Keratinocyte (primary cell): ENCODE data around the gene USH2A. TPM values are rescaled to one million over a fixed set of nuclear protein-coding genes. Genes with fewer than 3 reads are reported as not detected.

Source experiments
- DNase-seq: peaks from one replicate; pipeline ENCODE4 v3.0.0-alpha.2; 2011; ENCODE audit warnings: low read depth, missing footprints, low spot score
- FAIRE-seq: peaks from 2 replicates; lab custom pipeline; 2011; peaks lifted over from hg19 to GRCh38; lab: Jason Lieb, UNC
- H2AFZ ChIP-seq: 2 replicates; pipeline ENCODE4 v1.6.0; 2012; ENCODE audit warnings: low read length, control low read depth, inconsistent platforms; ENCODE audit not compliant: control insufficient read depth
- H3K27ac ChIP-seq: 2 replicates; pipeline ENCODE4 v1.5.1; 2011; ENCODE audit warnings: low read length; ENCODE audit not compliant: control insufficient read depth, insufficient read depth
- H3K27me3 ChIP-seq: 3 replicates; pipeline ENCODE4 v1.6.0; 2011; ENCODE audit warnings: low read length; ENCODE audit not compliant: control insufficient read depth, insufficient read depth; ENCODE audit errors: extremely low read depth
- H3K36me3 ChIP-seq, 2 experiments: 2 replicates in 1 of 2; 3 replicates in 1 of 2; pipeline ENCODE4 v1.5.1; 2011; ENCODE audit warnings: low read length in 2 of 2, mild to moderate bottlenecking in 1 of 2; ENCODE audit not compliant: control insufficient read depth in 2 of 2, insufficient read depth in 2 of 2; ENCODE audit errors: extremely low read depth in 1 of 2
- H3K4me1 ChIP-seq: 3 replicates; pipeline ENCODE4 v1.5.1; 2011; ENCODE audit warnings: low read length; ENCODE audit not compliant: control insufficient read depth, insufficient read depth; ENCODE audit errors: extremely low read depth
- H3K4me2 ChIP-seq: 3 replicates; pipeline ENCODE4 v1.6.0; 2011; ENCODE audit warnings: low read depth, low read length; ENCODE audit not compliant: control insufficient read depth, insufficient read depth; ENCODE audit errors: extremely low read depth
- H3K4me3 ChIP-seq, 3 experiments: fragments of 200-600 bp in 1 of 3; sonication (generic) in 1 of 3; 2 replicates in 2 of 3; 3 replicates in 1 of 3; pipeline ENCODE4 v1.5.1; 2011 to 2016; ENCODE audit warnings: low read length in 3 of 3, mild to moderate bottlenecking in 3 of 3, control low read depth in 2 of 3, inconsistent platforms in 1 of 3, low read depth in 1 of 3, mixed read lengths in 1 of 3, mixed run types in 1 of 3, moderate library complexity in 1 of 3; ENCODE audit not compliant: control insufficient read depth in 2 of 3, insufficient read depth in 2 of 3; ENCODE audit errors: extremely low read depth in 1 of 3
- H3K79me2 ChIP-seq: 2 replicates; pipeline ENCODE4 v1.6.0; 2012; ENCODE audit warnings: low read length; ENCODE audit not compliant: control insufficient read depth, insufficient read depth
- H3K9ac ChIP-seq: 3 replicates; pipeline ENCODE4 v1.6.0; 2011; ENCODE audit warnings: low read length; ENCODE audit not compliant: control insufficient read depth, insufficient read depth; ENCODE audit errors: extremely low read depth
- H3K9me1 ChIP-seq: 3 replicates; pipeline ENCODE4 v1.6.0; 2011; ENCODE audit warnings: low read length; ENCODE audit not compliant: control insufficient read depth, insufficient read depth; ENCODE audit errors: extremely low read depth
- H3K9me3 ChIP-seq: 2 replicates; pipeline ENCODE4 v1.5.1; 2012; ENCODE audit warnings: low read depth, low read length; ENCODE audit not compliant: control insufficient read depth
- H4K20me1 ChIP-seq: 3 replicates; pipeline ENCODE4 v1.6.0; 2011; ENCODE audit warnings: low read length; ENCODE audit not compliant: control insufficient read depth, insufficient read depth; ENCODE audit errors: extremely low read depth
- CTCF ChIP-seq, 3 experiments: IDR thresholded peaks in 1 of 3; conservative IDR thresholded peaks in 1 of 3; optimal IDR thresholded peaks in 1 of 3; 2 replicates in 2 of 3; 3 replicates in 1 of 3; pipeline versions ENCODE3 to v1.5.1; 2011; ENCODE audit warnings: low read length in 3 of 3, mild to moderate bottlenecking in 3 of 3, moderate library complexity in 2 of 3, control low read depth in 1 of 3, inconsistent platforms in 1 of 3; ENCODE audit not compliant: insufficient read depth in 2 of 3; ENCODE audit errors: extremely low read depth in 1 of 3
- EZH2 ChIP-seq: IDR thresholded peaks from one replicate; pipeline ENCODE4 v1.6.1; 2012; ENCODE audit warnings: inconsistent platforms, mild to moderate bottlenecking, low read length, moderate library complexity
- dilution Hi-C: fragments of 300-500 bp; cut with MboI; formaldehyde crosslinking; loops from one replicate; pipeline ENCODE4 v1.7.0; 2020; ENCODE audit warnings: low sequenced_read_pairs; ENCODE audit not compliant: extremely low pct_ligation_motif_present
- polyA plus RNA-seq, 5 experiments: library from polyadenylated mRNA; depleted of rRNA in 3 of 5; stranded (reverse) in 3 of 5; stranded (forward) in 1 of 5; unstranded in 1 of 5; fragments of >200 nt; gene quantifications; 1 replicate in 1 of 5; 2 replicates in 3 of 5; 3 replicates in 1 of 5; pipeline versions ENCODE4 v1.2.1 to v1.2.3, GENCODE V29; 2011 to 2012; ENCODE audit warnings: missing spikeins in 2 of 5, low read depth in 1 of 5, low replicate concordance in 1 of 5

The USH2A gene
- polyA plus RNA-seq, 1 donor (not counting 4 experiments of a cell fraction or from before 2014, with no cell fraction given) = not detected

- Histone ChIP-seq H3K9me3 (no peaks in the 10 kb centered on the region), H3K27me3 (no peaks in the 10 kb centered on the region), H3K9me1 (no peaks in the 10 kb centered on the region), H3K36me3 (no peaks in the 10 kb centered on the region), H3K4me1 (no peaks in the 10 kb centered on the region), H3K4me3 (no peak overlapping the region), H4K20me1 (no peaks in the 10 kb centered on the region), H3K27ac (no peak overlapping the region), H3K4me2 (no peak overlapping the region), H2AFZ (no peak overlapping the region), H3K79me2 (no peaks in the 10 kb centered on the region), H3K9ac (no peak overlapping the region)
- DNase-seq = no peak
- no peak for FAIRE-seq
- dilution Hi-C loops = no loop called here
- no peak for TF ChIP-seq CTCF (optimal IDR thresholded peaks at IDR 0.05 in 1 of 3, IDR thresholded peaks at IDR 0.05 in 1 of 3, conservative IDR thresholded peaks at IDR 0.05 in 1 of 3; ENCODE audit: extremely low read depth in 1 of 3, insufficient read depth in 2 of 3, low read length in 3 of 3)
- no peak for TF ChIP-seq EZH2
These were observed 523.3 kb downstream of the USH2A start for GRCh38 chr1:215899901-215900300.

- H3K9me3 ChIP-seq = no peaks in the 10 kb centered on the region
- no peaks in the 10 kb centered on the region for H3K4me1 ChIP-seq
- no peak overlapping the region for H3K4me3 ChIP-seq
- H2AFZ ChIP-seq = no peak overlapping the region
- DNase-seq = no peak
- H3K9ac ChIP-seq = no peak overlapping the region
- no peaks in the 10 kb centered on the region for H3K36me3 ChIP-seq
- dilution Hi-C loops = no loop called here
- no peaks in the 10 kb centered on the region for H3K79me2 ChIP-seq
- no peak overlapping the region for H3K27ac ChIP-seq
- no peak for FAIRE-seq
- H4K20me1 ChIP-seq = no peaks in the 10 kb centered on the region
- no peak for TF ChIP-seq EZH2
- no peak for TF ChIP-seq CTCF (optimal IDR thresholded peaks at IDR 0.05 in 1 of 3, IDR thresholded peaks at IDR 0.05 in 1 of 3, conservative IDR thresholded peaks at IDR 0.05 in 1 of 3; ENCODE audit: extremely low read depth in 1 of 3, insufficient read depth in 2 of 3, low read length in 3 of 3)
- no peaks in the 10 kb centered on the region for H3K9me1 ChIP-seq
- H3K27me3 ChIP-seq = no peaks in the 10 kb centered on the region
- H3K4me2 ChIP-seq = no peak overlapping the region
These were observed 527.4 kb downstream of the USH2A start for GRCh38 chr1:215895893-215896292.
